GM18508 (cell line): ENCODE results near the gene PFKFB1.
A peak's percentile ranks its signal among the peaks of the same experiment; 100 is the strongest.

ENCODE experiments used
- ATAC-seq: cut with Tn5 transposase; IDR thresholded peaks from one replicate; pipeline ENCODE4 v1.9.1; 2021; ENCODE audit warnings: moderate number of reproducible peaks; ENCODE audit not compliant: insufficient read depth, unreplicated experiment

Gene PFKFB1

DNA sequence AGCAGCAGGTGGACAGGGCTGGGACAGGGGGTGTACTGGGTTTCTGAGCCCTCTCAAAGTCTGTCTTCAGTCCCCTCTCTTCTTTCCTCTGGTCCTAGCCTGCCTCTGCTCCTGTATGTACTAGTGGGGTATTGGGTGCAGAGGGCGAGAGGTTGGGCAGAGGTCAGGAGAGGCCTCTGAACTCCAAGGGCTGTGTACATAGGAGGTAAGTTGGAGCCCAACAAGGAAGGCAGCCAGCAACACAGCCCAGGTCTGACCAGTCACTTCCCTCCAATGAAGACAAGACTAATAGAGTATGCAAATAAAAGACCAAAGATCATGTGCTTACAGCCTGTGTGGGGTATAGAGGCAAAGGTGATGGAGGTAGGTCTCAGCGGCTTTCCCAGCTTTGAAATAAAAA is at the start of gene PFKFB1:
Gene PFKFB1, minus strand, starts transcription at position 90 of the 400 bp plus-strand sequence. CDS start 181 bp downstream, outside the sequence.
- no peak for ATAC-seq

- ATAC-seq, result no peak
Measured at GRCh38 chrX:55041514-55041913, 47.5 kb upstream of the PFKFB1 start.

DNA sequence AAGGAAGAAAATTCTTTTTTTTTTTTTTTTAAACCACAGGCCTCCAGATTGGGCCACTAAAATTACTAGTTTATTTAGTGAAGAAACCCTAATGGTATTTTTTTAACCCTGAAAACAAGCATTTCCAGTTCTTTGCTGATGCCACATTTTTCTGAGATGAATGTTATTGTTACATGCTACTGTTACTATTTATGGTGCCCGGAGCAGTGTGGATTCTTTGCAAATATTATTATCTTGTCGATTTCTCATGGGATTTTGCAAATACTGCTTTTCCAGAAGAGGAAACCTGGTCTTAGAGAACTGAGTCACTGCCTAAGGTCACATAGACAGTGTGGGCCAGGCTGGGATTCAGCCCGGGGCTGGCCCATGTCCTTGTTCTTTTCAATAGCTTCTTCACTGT is 45.5 kb upstream of the PFKFB1 start:
- ATAC-seq, result no peak

- ATAC-seq, result no peak
Measured at GRCh38 chrX:55033429-55033828, 39.4 kb upstream of the PFKFB1 start.

- no peak for ATAC-seq
Measured at GRCh38 chrX:55030271-55031205, 36.5 kb upstream of the PFKFB1 start, which contains the start of gene ALAS2. Gene ALAS2, minus strand, starts transcription at chrX:55030977. Its CDS starts 4,977 bp downstream, at chrX:55026000.

DNA sequence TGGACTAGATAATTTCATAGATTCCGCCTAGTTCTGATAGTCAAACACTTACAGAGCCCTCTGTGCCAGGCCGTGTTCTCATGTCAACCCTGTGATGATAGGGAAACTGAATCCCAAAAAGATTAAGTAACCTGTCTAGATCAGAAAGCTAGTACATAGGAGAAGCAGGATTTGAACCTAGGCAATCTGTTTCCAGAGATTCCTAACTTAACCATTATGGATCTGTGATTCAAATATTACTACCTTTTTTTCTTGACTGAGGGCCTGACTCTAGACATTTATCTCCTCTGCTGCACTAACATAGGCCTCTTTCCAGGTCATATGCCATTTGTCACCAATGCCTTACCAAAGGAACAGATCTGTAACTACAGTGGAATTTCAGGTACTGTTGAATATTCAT is 35.3 kb upstream of the PFKFB1 start:
- ATAC-seq, result no peak

- ATAC-seq, result no peak
Measured at GRCh38 chrX:55028611-55029010, 34.6 kb upstream of the PFKFB1 start.

DNA sequence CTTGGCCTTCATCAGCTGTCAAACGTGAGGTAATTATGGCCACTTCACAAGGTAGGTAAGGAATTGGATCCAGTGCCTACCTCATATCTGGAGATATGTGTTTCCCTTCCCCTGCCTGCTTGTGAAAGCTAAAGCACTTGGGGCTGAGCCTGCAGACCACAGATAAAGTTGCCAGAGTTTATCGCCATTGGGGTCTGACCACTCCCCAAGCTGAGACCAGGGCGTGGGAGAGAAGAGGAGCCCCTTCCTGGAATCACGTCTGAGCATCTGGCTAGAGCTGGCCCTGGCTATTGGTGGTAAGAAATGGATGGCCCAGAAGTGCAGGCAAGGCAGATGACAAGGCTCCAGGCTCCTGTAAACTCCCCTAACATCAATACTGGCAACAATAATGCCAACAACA is 34.1 kb upstream of the PFKFB1 start:
- no peak for ATAC-seq

- no peak for ATAC-seq
Measured at GRCh38 chrX:55026840-55027239, 32.9 kb upstream of the PFKFB1 start.

GRCh38 chrX:55026143-55026542 is 32.2 kb upstream of the PFKFB1 start:
- no peak for ATAC-seq

GRCh38 chrX:55014897-55015299 is 20.9 kb upstream of the PFKFB1 start:
- no peak for ATAC-seq

DNA sequence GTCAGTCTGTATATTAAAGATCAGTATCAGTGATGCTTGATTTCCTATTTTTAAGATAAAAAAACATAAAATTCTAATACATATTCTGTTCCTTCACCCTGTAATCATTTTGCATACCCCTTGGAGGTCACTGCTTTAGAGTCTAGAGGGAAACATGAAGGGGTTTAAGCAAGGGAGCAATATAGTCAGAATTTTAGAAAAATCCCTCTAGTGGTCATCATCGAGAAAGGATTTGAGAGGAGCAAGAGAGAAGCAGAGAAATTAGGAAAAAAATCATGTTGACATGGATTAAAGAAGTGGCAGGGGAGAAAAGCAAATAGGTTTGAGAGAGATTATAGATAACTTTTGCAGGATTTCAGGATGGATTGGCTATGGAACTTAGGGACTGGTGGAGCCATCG is 17.3 kb upstream of the PFKFB1 start:
- ATAC-seq, result no peak

DNA sequence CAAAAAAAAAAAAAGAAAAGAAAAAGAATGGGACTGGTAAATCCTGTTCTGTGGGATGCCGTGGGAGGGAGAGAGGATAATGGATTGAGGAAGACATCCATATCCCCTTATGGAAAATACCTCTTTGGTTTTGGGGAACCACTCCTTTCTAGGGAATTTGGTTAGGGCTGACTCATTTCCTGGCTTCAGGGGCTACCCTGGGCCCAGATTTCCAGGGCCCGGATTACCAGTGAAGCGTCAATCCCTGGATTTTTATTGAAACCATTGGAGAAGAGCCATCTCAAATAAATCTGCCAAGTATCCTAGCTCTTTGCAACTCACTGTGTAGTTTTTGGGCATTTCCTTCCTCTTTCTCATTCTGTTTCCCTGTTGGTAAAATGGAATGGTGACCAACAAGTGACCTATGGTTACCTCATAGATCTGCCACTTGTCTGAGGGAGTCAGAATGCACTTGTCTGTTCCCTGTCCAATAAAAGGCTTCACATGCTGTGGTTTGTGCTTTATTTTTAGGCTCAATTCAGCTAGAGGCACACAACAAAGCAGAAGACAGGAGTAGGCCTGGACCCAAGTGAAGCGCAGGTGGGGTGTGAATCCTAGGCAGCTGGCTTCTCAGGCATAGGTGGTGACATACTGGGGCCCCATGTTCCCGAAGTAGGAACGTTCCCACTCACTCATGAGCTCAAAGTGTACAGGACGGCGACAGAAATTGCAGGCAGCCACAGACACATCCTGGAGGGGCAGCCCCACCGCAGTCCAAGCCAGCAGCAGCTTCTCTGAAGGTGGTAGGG is 14.8 kb upstream of the PFKFB1 start:
- no peak for ATAC-seq

DNA sequence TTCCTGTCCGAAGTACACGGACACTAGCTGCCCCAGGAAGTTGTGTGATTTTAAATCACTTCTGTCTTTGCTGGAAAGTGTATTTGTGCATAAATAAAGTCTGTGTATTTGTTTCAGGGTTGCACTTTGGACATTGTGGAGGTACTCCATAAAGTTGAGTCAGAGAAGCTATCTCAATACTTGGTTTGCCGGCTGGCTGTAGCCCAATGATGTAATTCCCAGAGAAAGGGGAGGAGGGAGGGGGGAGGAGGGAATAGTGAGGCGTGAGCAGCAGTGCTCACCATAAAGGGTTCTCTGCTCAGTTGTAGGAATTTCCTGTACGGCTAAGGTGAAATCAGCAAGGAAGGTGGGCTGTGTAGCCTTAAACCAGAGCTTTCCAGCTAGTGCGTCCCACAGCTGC is 13.7 kb upstream of the PFKFB1 start:
- no peak for ATAC-seq

DNA sequence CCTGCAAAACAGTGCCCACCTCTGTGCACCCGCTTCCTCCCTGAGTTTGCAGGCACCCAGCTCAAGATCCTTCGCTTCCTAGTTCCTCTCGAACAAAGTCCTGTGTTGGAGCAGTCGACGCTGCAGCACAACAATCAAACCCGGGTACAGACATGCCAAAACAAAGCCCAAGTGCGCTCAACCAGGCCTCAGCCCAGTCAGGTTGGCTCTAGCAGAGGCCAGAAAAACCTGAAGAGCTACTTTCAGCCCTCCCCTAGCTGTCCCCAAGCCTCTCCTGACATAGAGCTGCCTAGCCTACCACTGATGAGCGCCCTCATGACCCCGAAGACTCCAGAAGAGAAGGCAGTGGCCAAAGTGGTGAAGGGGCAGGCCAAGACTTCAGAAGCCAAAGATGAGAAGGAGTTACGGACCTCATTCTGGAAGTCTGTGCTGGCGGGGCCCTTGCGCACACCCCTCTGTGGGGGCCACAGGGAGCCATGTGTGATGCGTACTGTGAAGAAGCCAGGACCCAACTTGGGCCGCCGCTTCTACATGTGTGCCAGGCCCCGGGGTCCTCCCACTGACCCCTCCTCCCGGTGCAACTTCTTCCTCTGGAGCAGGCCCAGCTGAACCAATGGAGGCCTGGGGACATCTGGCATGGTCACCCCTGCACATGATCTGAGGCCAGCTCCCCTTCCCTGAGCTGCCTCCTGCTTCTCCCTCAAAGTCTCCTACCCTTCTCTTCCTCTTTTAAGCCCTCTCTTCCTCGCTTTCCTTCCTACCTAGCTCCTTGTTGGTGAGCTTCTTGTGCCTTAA is 13.0 kb upstream of the PFKFB1 start:
- ATAC-seq, result no peak

DNA sequence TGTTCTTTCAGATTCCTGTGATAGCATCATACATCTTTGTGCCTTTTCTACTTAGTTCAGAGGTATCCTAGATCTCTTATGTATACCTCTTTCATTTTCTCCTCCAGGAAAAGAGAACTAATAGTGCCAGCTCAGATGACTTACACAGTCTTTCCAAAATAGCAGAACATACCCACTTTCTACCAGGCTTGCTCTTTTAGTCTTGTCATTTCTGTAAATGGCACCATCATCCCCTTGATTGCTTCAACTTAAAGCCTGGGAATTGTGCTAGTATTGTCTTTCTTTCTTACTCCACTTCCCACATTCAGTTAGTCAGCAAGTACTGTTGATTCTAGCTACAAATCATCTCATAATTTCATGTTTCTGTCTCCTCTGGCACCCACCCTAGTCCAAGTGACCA is 11.3 kb upstream of the PFKFB1 start:
- no peak for ATAC-seq

GRCh38 chrX:55004231-55004630 is 10.2 kb upstream of the PFKFB1 start:
- ATAC-seq, result no peak

- peak; percentile 82 for ATAC-seq
Measured at GRCh38 chrX:54999717-55000598, 6.0 kb upstream of the PFKFB1 start, which contains the start of gene APEX2. Gene APEX2, plus strand, starts transcription at chrX:55000363. Its CDS starts 60 bp downstream, at chrX:55000423.

- ATAC-seq, result no peak
Measured at GRCh38 chrX:54995621-54996020, 1.6 kb upstream of the PFKFB1 start.
